Fibroblast of mammary gland (primary cell): ENCODE data around the gene C1QTNF5.

Source experiments
- DNase-seq: peaks from one replicate; pipeline ENCODE4 v3.0.0-alpha.2; 2010; ENCODE audit warnings: low read depth
- H3K4me3 ChIP-seq: 2 replicates; pipeline ENCODE4 v1.5.1; 2011; ENCODE audit warnings: low read depth, mild to moderate bottlenecking, low read length, moderate library complexity; ENCODE audit not compliant: control insufficient read depth
- TF ChIP-seq, protein P1 (sequence below): conservative IDR thresholded peaks from 2 replicates; pipeline ENCODE4 v1.5.1; 2011; ENCODE audit warnings: low read depth, low read length, inconsistent platforms; ENCODE audit not compliant: control insufficient read depth, insufficient read depth

Gene C1QTNF5

DNA sequence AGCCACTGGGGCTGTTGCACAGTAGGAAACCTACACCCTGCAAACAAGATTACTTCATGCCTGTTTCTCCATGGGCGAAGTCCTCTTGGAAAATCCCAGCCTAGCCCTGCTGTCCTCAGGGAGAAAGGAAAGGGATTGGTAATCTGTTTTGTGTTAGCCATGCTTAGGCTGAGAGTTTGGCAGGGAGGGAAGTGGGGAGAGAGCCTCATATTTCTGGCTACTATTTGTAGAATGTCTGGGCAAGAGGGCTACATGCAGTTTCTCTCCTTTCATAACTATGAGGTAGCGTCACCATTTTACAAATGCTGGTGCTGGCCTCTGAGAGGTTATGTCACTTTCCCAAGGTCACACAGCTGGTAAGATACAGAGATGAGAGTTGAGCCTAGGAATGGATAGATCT, 6.6 kb upstream of the C1QTNF5 start:
- TF ChIP-seq, protein P1, sequence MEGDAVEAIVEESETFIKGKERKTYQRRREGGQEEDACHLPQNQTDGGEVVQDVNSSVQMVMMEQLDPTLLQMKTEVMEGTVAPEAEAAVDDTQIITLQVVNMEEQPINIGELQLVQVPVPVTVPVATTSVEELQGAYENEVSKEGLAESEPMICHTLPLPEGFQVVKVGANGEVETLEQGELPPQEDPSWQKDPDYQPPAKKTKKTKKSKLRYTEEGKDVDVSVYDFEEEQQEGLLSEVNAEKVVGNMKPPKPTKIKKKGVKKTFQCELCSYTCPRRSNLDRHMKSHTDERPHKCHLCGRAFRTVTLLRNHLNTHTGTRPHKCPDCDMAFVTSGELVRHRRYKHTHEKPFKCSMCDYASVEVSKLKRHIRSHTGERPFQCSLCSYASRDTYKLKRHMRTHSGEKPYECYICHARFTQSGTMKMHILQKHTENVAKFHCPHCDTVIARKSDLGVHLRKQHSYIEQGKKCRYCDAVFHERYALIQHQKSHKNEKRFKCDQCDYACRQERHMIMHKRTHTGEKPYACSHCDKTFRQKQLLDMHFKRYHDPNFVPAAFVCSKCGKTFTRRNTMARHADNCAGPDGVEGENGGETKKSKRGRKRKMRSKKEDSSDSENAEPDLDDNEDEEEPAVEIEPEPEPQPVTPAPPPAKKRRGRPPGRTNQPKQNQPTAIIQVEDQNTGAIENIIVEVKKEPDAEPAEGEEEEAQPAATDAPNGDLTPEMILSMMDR: no peak
- DNase-seq: peak; percentile 69
- no peak overlapping the region for H3K4me3 ChIP-seq

DNA sequence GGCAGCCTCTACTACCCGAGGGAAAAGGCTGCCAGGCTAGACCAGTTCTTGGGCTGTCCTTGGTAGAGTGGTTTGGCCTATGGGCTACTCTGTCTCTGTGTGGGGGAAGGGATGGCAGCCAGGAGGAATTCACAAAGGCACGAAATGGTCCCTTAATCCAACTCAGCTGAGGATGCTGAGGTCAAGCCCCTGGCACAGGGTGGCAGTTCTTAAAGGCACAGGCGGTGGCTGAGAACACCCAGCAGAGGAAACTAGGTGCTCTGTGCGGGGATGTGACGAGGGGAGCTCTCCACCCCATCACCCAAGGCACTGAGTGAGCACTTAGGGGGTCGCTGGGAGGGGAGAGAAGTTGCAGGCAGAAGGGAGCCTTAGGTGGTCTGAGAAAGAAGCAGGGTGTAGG, 5.9 kb upstream of the C1QTNF5 start, which contains the start of gene MFRP:
Gene MFRP (minus strand): TSS at position 101 of the 400 bp plus-strand sequence. CDS start 192 bp downstream, outside the sequence.
- H3K4me3 ChIP-seq: no peak within 1 kb of the TSS
- TF ChIP-seq, protein P1: no peak
- no peak for DNase-seq

DNA sequence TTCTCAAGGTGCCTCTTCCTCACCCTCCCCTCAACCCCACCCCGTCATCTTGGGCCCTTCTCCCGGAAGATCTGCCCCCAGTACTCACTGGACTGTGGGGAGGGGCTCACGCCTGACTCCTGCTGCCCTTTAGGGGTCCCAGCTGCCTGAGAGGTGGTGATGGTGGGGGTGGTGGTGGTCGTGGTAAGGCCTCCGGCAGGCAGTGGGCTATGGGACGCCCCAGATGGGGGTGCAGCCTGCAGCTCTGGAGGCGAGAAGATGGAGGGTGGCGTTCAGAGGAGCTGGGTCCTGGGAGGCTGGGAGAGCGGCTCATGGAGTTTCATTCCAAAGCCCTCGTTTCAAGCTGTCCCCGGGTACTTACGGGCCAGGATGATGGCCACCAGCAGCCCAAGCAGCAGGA, 5.0 kb upstream of the C1QTNF5 start:
- no peak for DNase-seq
- H3K4me3 ChIP-seq: no peak overlapping the region
- TF ChIP-seq, protein P1: no peak

DNA sequence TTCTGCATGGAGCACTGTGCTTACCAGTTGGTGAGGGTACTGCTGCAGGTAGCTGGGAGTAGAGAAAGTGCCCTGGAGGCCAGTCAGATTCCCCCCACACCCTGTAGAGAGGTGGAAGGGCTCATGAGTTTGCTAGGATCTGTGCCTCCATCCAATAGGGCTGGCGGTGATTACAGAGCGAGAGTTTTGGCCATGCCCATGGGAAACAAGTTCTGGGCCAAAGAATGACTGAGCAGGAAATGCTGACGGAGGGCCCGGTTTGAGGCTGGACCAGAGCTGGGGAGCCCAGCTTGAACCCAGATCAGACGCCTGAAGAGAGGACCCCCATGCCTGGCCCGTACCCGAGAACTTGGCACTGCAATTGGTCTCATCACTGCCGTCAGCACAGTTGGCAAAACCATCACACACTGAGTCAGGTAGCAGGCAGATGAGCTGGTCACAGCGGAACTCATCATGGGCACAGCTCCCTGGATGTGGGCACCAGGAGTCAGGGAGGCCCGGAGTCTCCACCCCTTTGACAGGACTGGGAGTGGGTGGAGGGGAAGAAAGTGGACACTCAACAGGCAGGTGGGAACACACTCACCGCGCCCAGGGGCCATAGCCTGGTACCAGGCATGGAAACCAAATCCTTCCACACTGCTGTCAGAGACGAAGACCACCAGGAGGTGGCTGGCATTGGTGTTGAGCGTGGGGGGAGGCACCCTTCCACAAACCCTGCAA, 3.8 kb upstream of the C1QTNF5 start:
- no peak for DNase-seq
- TF ChIP-seq, protein P1: no peak
- H3K4me3 ChIP-seq: no peak overlapping the region

DNA sequence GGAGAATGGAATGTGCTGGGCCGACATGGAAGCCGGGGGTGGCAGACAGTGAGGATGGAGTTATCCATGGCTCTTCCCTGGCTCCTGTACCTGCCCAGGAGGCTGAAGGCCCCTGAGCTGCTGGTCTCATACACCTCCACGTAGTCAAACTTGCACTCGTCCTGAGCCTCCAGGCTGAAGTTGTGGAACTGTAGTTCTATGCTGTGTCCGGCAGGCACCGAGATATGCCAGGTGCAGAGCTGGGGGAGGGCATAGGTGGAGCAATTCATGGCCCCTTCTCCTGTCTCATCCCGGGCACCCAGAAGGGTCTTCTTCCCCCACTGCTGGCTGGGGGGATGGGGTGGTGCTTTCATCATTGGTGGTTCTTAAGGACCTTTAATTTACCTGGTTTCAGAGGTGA, 3.0 kb upstream of the C1QTNF5 start:
- no peak for DNase-seq
- TF ChIP-seq, protein P1: no peak

DNA sequence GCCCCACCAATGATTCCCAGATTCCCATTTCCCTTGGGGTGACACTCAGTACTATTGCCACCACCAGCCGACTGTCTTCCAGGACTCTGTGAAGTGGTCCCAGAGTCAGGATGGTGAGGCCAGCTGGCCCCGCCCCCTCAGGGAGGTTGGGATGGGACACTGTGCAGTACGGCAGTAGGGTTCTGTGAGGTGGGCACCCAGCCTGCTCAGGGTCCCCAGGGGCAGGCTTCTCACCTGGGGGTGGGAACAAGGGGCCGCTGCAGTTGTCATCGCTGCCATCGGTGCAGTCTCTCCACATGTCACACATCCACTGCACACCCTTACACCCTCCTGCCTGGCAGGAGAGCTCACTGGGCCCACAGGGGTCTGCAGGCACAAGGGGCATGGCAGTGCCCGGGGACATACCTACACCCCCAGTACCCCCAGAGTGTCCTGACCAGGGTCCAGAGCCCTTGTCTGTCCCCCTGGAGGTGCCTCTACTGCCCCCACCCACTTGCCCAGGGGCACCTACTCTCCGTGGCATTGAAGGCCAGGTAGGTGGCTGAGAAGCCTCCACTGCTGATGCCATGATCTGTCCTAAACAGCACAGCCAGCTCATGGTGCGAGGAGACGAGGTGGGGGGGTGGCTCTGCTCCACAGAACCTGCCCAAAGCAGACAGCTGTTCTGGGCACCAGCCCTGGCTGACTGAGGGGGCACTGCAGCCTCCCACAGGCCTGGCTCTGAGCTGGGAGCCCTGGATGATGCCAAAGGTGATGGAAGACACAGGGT, 1.9 kb upstream of the C1QTNF5 start:
- DNase-seq: no peak
- H3K4me3 ChIP-seq: no peak overlapping the region
- TF ChIP-seq, protein P1: no peak

More for the DNA sequence above, 3.0 kb upstream of the C1QTNF5 start:
- H3K4me3 ChIP-seq: no peak overlapping the region
